ENCODE measurements around the gene SUSD6. TPM values are rescaled to one million over a fixed set of nuclear protein-coding genes. Genes with fewer than 3 reads are reported as not detected.

Gene SUSD6
- polyA plus RNA-seq, 2 of the 4 experiments (the other 2 are of a cell fraction): 4.3 to 7.0 TPM

- TF ChIP-seq CTCF (IDR thresholded peaks at IDR 0.05): no peak
- TF ChIP-seq CHD2 (IDR thresholded peaks at IDR 0.05; ENCODE audit: low read length, partially characterized antibody): no peak
These were observed 129.7 kb downstream of the SUSD6 start (continued) for GRCh38 chr14:69741055-69741454.

GRCh38 chr14:69749956-69750355 lies 138.6 kb downstream of the SUSD6 start:
- no peak for DNase-seq (ENCODE audit: low read depth in 1 of 2, low spot score in 1 of 2)
- 4% methylated on average over 1 of the region's 1 CpG for WGBS (ENCODE audit: missing lambda C conversion rate)
- no peak overlapping the region for H3K4me3 ChIP-seq
- POLR2A ChIA-PET: interaction anchor here (1.3 kb wide), 1 partner anchor 18 kb away, joined by 3 read pairs; the partner anchor contains the start of gene SRSF5
- 0 out of 6 replicates have a peak overlapping the region, but pooled peaks of 1 of the 2 experiments have one; percentile 27 for H3K27ac ChIP-seq
- no peak for FAIRE-seq
- no peaks in the 10 kb centered on the region; the same call in 2 of the 3 replicates for H3K9me3 ChIP-seq
- peak overlapping the region; percentile 31; the same call in 2 of the 3 replicates for H3K4me2 ChIP-seq
- no peak for TF ChIP-seq ZFP36 (IDR thresholded peaks at IDR 0.05; ENCODE audit: borderline replicate concordance, partially characterized antibody)
- no peak for TF ChIP-seq SMC3 (IDR thresholded peaks at IDR 0.05)
- TF ChIP-seq RNF2 (IDR thresholded peaks at IDR 0.05; ENCODE audit: borderline replicate concordance, low read depth): no peak
- TF ChIP-seq MYC (IDR thresholded peaks at IDR 0.05; ENCODE audit: borderline replicate concordance, low read length): no peak
- no peak for TF ChIP-seq BHLHE40 (IDR thresholded peaks at IDR 0.05; ENCODE audit: low read depth, low read length)
- TF ChIP-seq MAX (IDR thresholded peaks at IDR 0.05): no peak
- TF ChIP-seq PHF8 (IDR thresholded peaks at IDR 0.05; ENCODE audit: borderline replicate concordance, low read depth): no peak
- no peak for TF ChIP-seq SREBF2 (IDR thresholded peaks at IDR 0.05)
- no peak for TF ChIP-seq PBX3 (IDR thresholded peaks at IDR 0.05)
- no peak for TF ChIP-seq ZNF302 (CRISPR knock-in tag; IDR thresholded peaks at IDR 0.05)
- no peak for TF ChIP-seq NR3C1 (IDR thresholded peaks at IDR 0.05)
- CTCF ChIA-PET: interaction anchor here (1.2 to 1.6 kb wide), 4 partner anchors 19 to 499 kb away, joined by 3 to 8 read pairs (median 4); no protein-coding TSS in a partner anchor
- peaks cover 12% of the 10 kb centered on the region for H3K4me1 ChIP-seq
- peak; percentile 24 to 57; a peak in 4 of 6 replicates for ATAC-seq

- ChIA-PET POLR2A (interaction anchor here (1.3 kb wide), 1 partner anchor 17 kb away, joined by 3 read pairs; the partner anchor contains the start of gene SRSF5), CTCF (interaction anchor here (1.2 to 1.6 kb wide), 4 partner anchors 20 to 500 kb away, joined by 3 to 8 read pairs (median 4); no protein-coding TSS in a partner anchor)
- peak overlapping the region; percentile 31; the same call in 1 of the 3 replicates for H3K4me2 ChIP-seq
- no peaks in the 10 kb centered on the region for H3K9me3 ChIP-seq
- FAIRE-seq (no peak), ATAC-seq (peak in 1 of 2 experiments; percentile 32; a peak in 3 of 6 replicates), DNase-seq (ENCODE audit: low read depth in 1 of 2, low spot score in 1 of 2) (no peak)
- peaks cover 12% of the 10 kb centered on the region for H3K4me1 ChIP-seq
- TF ChIP-seq HOXA7 (CRISPR knock-in tag; IDR thresholded peaks at IDR 0.05): no peak
- no peak for TF ChIP-seq KDM1A (IDR thresholded peaks at IDR 0.05; ENCODE audit: low read depth)
- TF ChIP-seq PBX3 (IDR thresholded peaks at IDR 0.05): no peak
- TF ChIP-seq HES2 (IDR thresholded peaks at IDR 0.05): no peak
- 80% methylated on average over 2 of the region's 2 CpGs for WGBS (ENCODE audit: missing lambda C conversion rate)
- H3K27ac ChIP-seq: 0 out of 6 replicates have a peak overlapping the region, but pooled peaks of 1 of the 2 experiments have one; percentile 27
- H3K4me3 ChIP-seq: no peak overlapping the region
These were observed 139.1 kb downstream of the SUSD6 start for GRCh38 chr14:69750495-69750894.
